IMR-90 (cell line): ENCODE results near the gene ZNF746. TPM values are rescaled to one million over a fixed set of nuclear protein-coding genes. Genes with fewer than 3 reads are reported as not detected.

Source experiments
- ATAC-seq: fragments of 200-7000 bp; cut with Tn5 transposase; 2 replicates; pipeline ENCODE4 v1.9.1; 2020; ENCODE audit warnings: low read depth, mild to moderate bottlenecking, moderate library complexity
- BruUV-seq: library from RNA; stranded (reverse); fragments of 400-500 nt; replicated peaks from 2 replicates; lab custom pipeline; 2021; lab: Mats Ljungman, UMichigan
- CTCF ChIA-PET: fragments of 300-600 bp; formaldehyde crosslinking; extraction: SDS; loops from one replicate; lab custom pipeline; 2021; ENCODE audit warnings: antibody characterized with exemption; lab: Yijun Ruan, JAX
- POLR2A ChIA-PET: fragments of 300-600 bp; sonication (Branson Sonifier 250); formaldehyde crosslinking; loops from one replicate; lab custom pipeline; 2022; ENCODE audit warnings: antibody characterized with exemption; ENCODE audit not compliant: unreplicated experiment; lab: Charles Lee
- DNase-seq: peaks from one replicate; pipeline ENCODE4 v3.0.0; 2013
- H2AFZ ChIP-seq: replicated peaks from 2 replicates; pipeline ENCODE3; 2013; ENCODE audit warnings: low read length, mild to moderate bottlenecking; ENCODE audit not compliant: poor library complexity
- H2AK5ac ChIP-seq: 2 replicates; pipeline ENCODE4 v1.6.1; 2013; ENCODE audit warnings: low read depth, low read length, inconsistent platforms
- H2AK9ac ChIP-seq: replicated peaks from 2 replicates; pipeline ENCODE3; 2013; ENCODE audit warnings: mild to moderate bottlenecking, low read depth, low read length, moderate library complexity; ENCODE audit not compliant: poor library complexity
- H2BK120ac ChIP-seq: 2 replicates; pipeline ENCODE4 v1.6.1; 2013; ENCODE audit warnings: low read depth, low read length, inconsistent platforms
- H2BK15ac ChIP-seq: 3 replicates; pipeline ENCODE4 v1.6.1; 2013; ENCODE audit warnings: low read depth, low read length, inconsistent platforms
- H2BK20ac ChIP-seq: 2 replicates; pipeline ENCODE4 v1.6.1; 2013; ENCODE audit warnings: low read depth, mild to moderate bottlenecking, inconsistent platforms, low read length, moderate library complexity
- H2BK5ac ChIP-seq: 2 replicates; pipeline ENCODE4 v1.6.1; 2013; ENCODE audit warnings: mild to moderate bottlenecking, low read depth, low read length, inconsistent platforms; ENCODE audit not compliant: poor library complexity, severe bottlenecking
- H3K14ac ChIP-seq: replicated peaks from 2 replicates; pipeline ENCODE4 v1.6.1; 2013; ENCODE audit warnings: low read depth, low read length, inconsistent platforms
- H3K18ac ChIP-seq: 2 replicates; pipeline ENCODE4 v1.6.1; 2013; ENCODE audit warnings: low read depth, low read length, control low read depth
- H3K23ac ChIP-seq: 2 replicates; pipeline ENCODE4 v1.6.1; 2013; ENCODE audit warnings: low read depth, low read length, inconsistent platforms
- H3K27ac ChIP-seq: 2 replicates; pipeline ENCODE4 v1.5.1; 2013; ENCODE audit warnings: mild to moderate bottlenecking, control low read depth, low read length; ENCODE audit not compliant: insufficient read depth
- H3K27me3 ChIP-seq: 2 replicates; pipeline ENCODE4 v1.6.1; 2013; ENCODE audit warnings: low read length; ENCODE audit not compliant: control insufficient read depth, insufficient read depth
- H3K36me3 ChIP-seq: 2 replicates; pipeline ENCODE4 v1.6.1; 2013; ENCODE audit warnings: low read length, mixed read lengths; ENCODE audit not compliant: control insufficient read depth, insufficient read depth
- H3K4ac ChIP-seq: 2 replicates; pipeline ENCODE4 v1.6.1; 2013; ENCODE audit warnings: low read depth, low read length, inconsistent platforms
- H3K4me1 ChIP-seq: 2 replicates; pipeline ENCODE4 v1.6.1; 2013; ENCODE audit warnings: low read length, mixed read lengths; ENCODE audit not compliant: control insufficient read depth, insufficient read depth
- H3K4me2 ChIP-seq: 2 replicates; pipeline ENCODE4 v1.6.1; 2013; ENCODE audit warnings: low read depth, mild to moderate bottlenecking, control low read depth, low read length, moderate library complexity
- H3K4me3 ChIP-seq: 2 replicates; pipeline ENCODE4 v1.5.1; 2013; ENCODE audit warnings: low read depth, mild to moderate bottlenecking, control low read depth, low read length, moderate library complexity; ENCODE audit not compliant: insufficient read depth
- H3K56ac ChIP-seq: 2 replicates; pipeline ENCODE4 v1.6.1; 2013; ENCODE audit warnings: low read length, inconsistent platforms; ENCODE audit not compliant: insufficient read depth; ENCODE audit errors: extremely low read depth
- H3K79me1 ChIP-seq, 2 experiments: 2 replicates each; pipeline ENCODE4 v1.6.1; 2013; ENCODE audit warnings: low read length in 2 of 2, inconsistent platforms in 1 of 2, low read depth in 1 of 2
- H3K9ac ChIP-seq: 2 replicates; pipeline ENCODE4 v1.6.1; 2013; ENCODE audit warnings: low read depth, low read length, control low read depth
- H3K9me1 ChIP-seq: 2 replicates; pipeline ENCODE4 v1.6.1; 2013; ENCODE audit warnings: low read length, inconsistent platforms; ENCODE audit not compliant: insufficient read depth
- H3K9me3 ChIP-seq: 2 replicates; pipeline ENCODE4 v1.6.1; 2013; ENCODE audit warnings: low read length; ENCODE audit not compliant: control insufficient read depth, insufficient read depth
- H4K20me1 ChIP-seq: 2 replicates; pipeline ENCODE4 v1.6.1; 2013; ENCODE audit warnings: low read length, inconsistent platforms; ENCODE audit not compliant: insufficient read depth
- H4K5ac ChIP-seq: 2 replicates; pipeline ENCODE4 v1.6.1; 2013; ENCODE audit warnings: mild to moderate bottlenecking, low read depth, low read length, control low read depth
- H4K8ac ChIP-seq, 2 experiments: 2 replicates each; pipeline ENCODE4 v1.6.1; 2013; ENCODE audit warnings: low read depth in 2 of 2, low read length in 2 of 2, control low read depth in 1 of 2, inconsistent platforms in 1 of 2
- H4K91ac ChIP-seq: 2 replicates; pipeline ENCODE4 v1.6.1; 2013; ENCODE audit warnings: low read depth, low read length, inconsistent platforms; ENCODE audit not compliant: insufficient read depth
- BHLHE40 ChIP-seq: fragments of 150-350 bp; IDR thresholded peaks from 2 replicates; pipeline ENCODE4 v1.6.1; 2016; ENCODE audit warnings: mild to moderate bottlenecking, low read depth, low read length
- MAFK ChIP-seq: IDR thresholded peaks from 2 replicates; pipeline ENCODE4 v1.6.1; 2012; ENCODE audit warnings: low read depth, low read length, improper control_type of control experiment
- MAZ ChIP-seq: IDR thresholded peaks from 2 replicates; pipeline ENCODE4 v1.6.1; 2012; ENCODE audit warnings: low read depth, mild to moderate bottlenecking, low read length, improper control_type of control experiment, moderate library complexity, borderline replicate concordance
- POLR2A ChIP-seq: IDR thresholded peaks from 2 replicates; pipeline ENCODE4 v1.6.1; 2012; ENCODE audit warnings: mild to moderate bottlenecking, low read depth, low read length
- RCOR1 ChIP-seq: IDR thresholded peaks from 2 replicates; pipeline ENCODE4 v1.6.1; 2012; ENCODE audit warnings: mild to moderate bottlenecking, low read length, improper control_type of control experiment; ENCODE audit not compliant: insufficient replicate concordance
- WGBS, 2 experiments: methylation state at CpG; one replicate each; pipeline versions ENCODE4 v1.1.5 to v1.1.7; 2013; ENCODE audit warnings: missing lambda C conversion rate in 2 of 2; ENCODE audit not compliant: insufficient read length in 1 of 2; ENCODE audit errors: extremely low coverage in 2 of 2; 5-methylcytosine and 5-hydroxymethylcytosine counted together
- dilution Hi-C: fragments of 300-500 bp; cut with HindIII; formaldehyde crosslinking; loops from one replicate; pipeline ENCODE4 v1.14.3; 2018; ENCODE audit warnings: low sequenced_read_pairs; ENCODE audit not compliant: unreplicated experiment
- in situ Hi-C: fragments of 300-500 bp; cut with MboI; formaldehyde crosslinking; loops from 3 replicates; pipeline ENCODE4 v1.14.3; 2019; ENCODE audit warnings: low sequenced_read_pairs, inconsistent platforms, mixed read lengths
- intact Hi-C: fragments of 100-400 bp; cut with micrococcal nuclease; formaldehyde crosslinking; loops from 2 replicates; pipeline ENCODE4 v1.10.0; 2022
- polyA plus RNA-seq, 3 experiments: library from polyadenylated mRNA; depleted of rRNA; stranded (reverse); fragments of >200 nt; gene quantifications; 2 replicates each; pipeline ENCODE4 v1.2.3, GENCODE V29; 2012; ENCODE audit warnings: low replicate concordance in 1 of 3
- total RNA-seq: library from RNA; depleted of rRNA; stranded (reverse); fragments of >200 nt; gene quantifications from 2 replicates; pipeline ENCODE4 v1.2.3, GENCODE V29; 2012
- TF ChIP-seq, protein P1 (sequence below): fragments of 150-350 bp; IDR thresholded peaks from 2 replicates; pipeline ENCODE4 v1.6.1; 2017; ENCODE audit warnings: mild to moderate bottlenecking, antibody characterized with exemption, low read length, low read depth
- TF ChIP-seq, protein P2 (sequence below): fragments of 150-350 bp; IDR thresholded peaks from 2 replicates; pipeline ENCODE4 v1.6.1; 2016; ENCODE audit warnings: low read depth, mild to moderate bottlenecking, low read length, moderate library complexity, borderline replicate concordance

Gene ZNF746
- total and polyA plus RNA-seq, 2 of the 4 experiments (the other 2 are of a cell fraction), result 6.6 to 8.4 TPM

DNA sequence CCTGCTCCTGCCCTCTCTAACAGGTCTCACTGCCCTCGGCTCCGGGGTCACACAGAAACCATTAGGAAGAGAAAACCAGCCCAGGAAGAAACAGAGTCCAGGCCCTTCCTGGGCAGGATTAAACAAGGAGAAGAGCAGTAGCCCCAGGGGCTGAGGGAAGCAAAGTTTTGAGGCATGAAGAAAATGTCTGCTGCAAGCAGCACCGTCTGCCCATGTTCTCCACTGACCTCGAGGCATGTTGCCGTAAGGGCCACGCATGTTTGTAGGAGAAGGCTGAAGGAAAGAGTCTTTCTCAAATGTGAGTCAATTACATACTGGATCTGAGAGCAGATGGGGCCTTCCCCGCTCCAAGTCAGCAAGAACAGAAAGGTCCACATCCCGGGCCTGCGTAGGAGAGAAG, 4.2 kb downstream of the ZNF746 start:
- Histone ChIP-seq H3K27ac (no peak overlapping the region), H2BK5ac (no peak overlapping the region), H3K9me1 (peaks cover 9% of the 10 kb centered on the region), H3K14ac (no peak overlapping the region), H3K18ac (no peak overlapping the region), H2AFZ (no peak overlapping the region), H2BK15ac (no peak overlapping the region), H2AK9ac (no peak overlapping the region), H3K9me3 (no peaks in the 10 kb centered on the region), H2BK120ac (no peak overlapping the region), H4K8ac (no peak overlapping the region), H3K27me3 (no peaks in the 10 kb centered on the region), H2AK5ac (no peak overlapping the region), H2BK20ac (no peak overlapping the region), H3K4me2 (no peak overlapping the region), H3K56ac (no peak overlapping the region), H3K79me1 (peaks cover 23 to 33% of the 10 kb centered on the region in 2 experiments), H3K9ac (no peak overlapping the region), H3K4me3 (no peak overlapping the region), H3K4me1 (peaks cover 11% of the 10 kb centered on the region), H4K91ac (no peak overlapping the region), H3K36me3 (peaks cover 48% of the 10 kb centered on the region), H3K4ac (no peak overlapping the region), H3K23ac (no peak overlapping the region), H4K20me1 (peaks cover 16% of the 10 kb centered on the region), H4K5ac (no peak overlapping the region)
- TF ChIP-seq BHLHE40 (no peak), MAZ (no peak), RCOR1 (no peak), MAFK (no peak), POLR2A (no peak)
- TF ChIP-seq, protein P1, sequence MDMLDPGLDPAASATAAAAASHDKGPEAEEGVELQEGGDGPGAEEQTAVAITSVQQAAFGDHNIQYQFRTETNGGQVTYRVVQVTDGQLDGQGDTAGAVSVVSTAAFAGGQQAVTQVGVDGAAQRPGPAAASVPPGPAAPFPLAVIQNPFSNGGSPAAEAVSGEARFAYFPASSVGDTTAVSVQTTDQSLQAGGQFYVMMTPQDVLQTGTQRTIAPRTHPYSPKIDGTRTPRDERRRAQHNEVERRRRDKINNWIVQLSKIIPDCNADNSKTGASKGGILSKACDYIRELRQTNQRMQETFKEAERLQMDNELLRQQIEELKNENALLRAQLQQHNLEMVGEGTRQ, result no peak
- TF ChIP-seq, protein P2, sequence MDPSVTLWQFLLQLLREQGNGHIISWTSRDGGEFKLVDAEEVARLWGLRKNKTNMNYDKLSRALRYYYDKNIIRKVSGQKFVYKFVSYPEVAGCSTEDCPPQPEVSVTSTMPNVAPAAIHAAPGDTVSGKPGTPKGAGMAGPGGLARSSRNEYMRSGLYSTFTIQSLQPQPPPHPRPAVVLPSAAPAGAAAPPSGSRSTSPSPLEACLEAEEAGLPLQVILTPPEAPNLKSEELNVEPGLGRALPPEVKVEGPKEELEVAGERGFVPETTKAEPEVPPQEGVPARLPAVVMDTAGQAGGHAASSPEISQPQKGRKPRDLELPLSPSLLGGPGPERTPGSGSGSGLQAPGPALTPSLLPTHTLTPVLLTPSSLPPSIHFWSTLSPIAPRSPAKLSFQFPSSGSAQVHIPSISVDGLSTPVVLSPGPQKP, result no peak
- ChIA-PET CTCF (no interaction called here), POLR2A (no interaction called here)
- intact Hi-C loops, result no loop called here
- DNase-seq, result no peak
- no CpG with 5 or more reads among the region's 9 CpGs for WGBS, 2 experiments
- in situ Hi-C loops, result no loop called here
- BruUV-seq, result no TSS peak
- dilution Hi-C loops, result no loop called here
- ATAC-seq, result no peak
